ENCODE measurements around the gene SH3BP4.
A peak's percentile ranks its signal among the peaks of the same experiment; 100 is the strongest.

SH3BP4 gene

GRCh38 chr2:234931371-234931770, 20.4 kb upstream of the SH3BP4 start:
- H3K4me1 Mint-ChIP-seq (ENCODE audit: low read depth): no peaks in the 10 kb centered on the region
- no peak overlapping the region for H3K27ac Mint-ChIP-seq
- H3K36me3 Mint-ChIP-seq: no peaks in the 10 kb centered on the region
- H3K4me3 Mint-ChIP-seq: no peak overlapping the region
- H3K9me3 Mint-ChIP-seq (ENCODE audit: low read depth): no peaks in the 10 kb centered on the region
- H3K27me3 Mint-ChIP-seq: peaks cover 4% of the 10 kb centered on the region

GRCh38 chr2:234932591-234933168, 19.1 kb upstream of the SH3BP4 start:
- peaks cover 6% of the 10 kb centered on the region for H3K27me3 Mint-ChIP-seq
- H3K36me3 Mint-ChIP-seq: no peaks in the 10 kb centered on the region
- H3K4me3 Mint-ChIP-seq: no peak overlapping the region
- no peaks in the 10 kb centered on the region for H3K9me3 Mint-ChIP-seq (ENCODE audit: low read depth)
- no peak overlapping the region for H3K27ac Mint-ChIP-seq
- no peaks in the 10 kb centered on the region for H3K4me1 Mint-ChIP-seq (ENCODE audit: low read depth)

DNA sequence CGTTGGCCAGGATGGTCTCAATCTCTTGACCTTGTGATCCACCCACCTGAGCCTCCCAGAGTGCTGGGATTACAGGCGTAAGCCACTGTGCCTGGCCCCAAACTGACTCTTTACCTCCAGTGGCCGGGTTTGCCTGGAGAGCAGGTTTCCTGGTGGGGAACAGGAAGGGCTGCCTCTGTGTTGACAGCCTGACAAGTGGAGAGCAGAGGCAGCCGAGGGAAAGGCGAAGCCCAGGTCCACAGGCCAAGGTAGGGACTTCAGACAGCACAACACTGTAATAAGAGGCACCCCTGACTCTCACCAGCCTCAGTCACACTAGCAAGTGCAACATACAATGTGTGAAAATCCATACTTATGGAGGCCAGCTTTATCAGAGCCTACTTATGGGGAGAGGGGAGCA, 16.5 kb upstream of the SH3BP4 start:
- Mint-ChIP-seq H3K36me3 (no peaks in the 10 kb centered on the region), H3K27ac (no peak overlapping the region), H3K4me3 (no peak overlapping the region), H3K9me3 (ENCODE audit: low read depth) (no peaks in the 10 kb centered on the region), H3K4me1 (ENCODE audit: low read depth) (no peaks in the 10 kb centered on the region), H3K27me3 (peaks cover 12% of the 10 kb centered on the region)

DNA sequence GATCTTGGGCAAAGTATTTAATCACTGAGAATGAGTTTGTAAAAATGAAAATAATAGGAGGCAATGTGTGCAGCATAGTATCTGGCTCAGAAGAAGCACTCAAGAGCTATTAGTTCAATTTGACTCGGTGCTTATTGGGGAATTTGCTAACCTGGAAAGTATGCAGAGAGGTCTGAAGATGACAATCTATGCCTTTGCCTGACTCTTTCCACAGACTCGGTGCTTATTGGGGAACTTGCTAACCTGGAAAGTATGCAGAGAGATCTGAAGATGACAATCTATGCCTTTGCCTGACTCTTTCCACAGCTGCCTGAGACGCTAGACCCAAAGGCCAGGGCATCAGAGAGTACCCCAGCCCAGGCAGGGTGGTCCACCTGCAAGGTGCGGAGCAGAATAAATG, 12.2 kb upstream of the SH3BP4 start:
- Mint-ChIP-seq H3K27me3 (peaks cover 17% of the 10 kb centered on the region), H3K36me3 (no peaks in the 10 kb centered on the region), H3K27ac (no peak overlapping the region), H3K9me3 (ENCODE audit: low read depth) (peaks cover 7% of the 10 kb centered on the region), H3K4me1 (ENCODE audit: low read depth) (no peaks in the 10 kb centered on the region), H3K4me3 (no peak overlapping the region)

GRCh38 chr2:234939996-234940395, 11.8 kb upstream of the SH3BP4 start:
- peaks cover 7% of the 10 kb centered on the region for H3K9me3 Mint-ChIP-seq (ENCODE audit: low read depth)
- peaks cover 17% of the 10 kb centered on the region for H3K27me3 Mint-ChIP-seq
- H3K4me1 Mint-ChIP-seq (ENCODE audit: low read depth): no peaks in the 10 kb centered on the region
- no peak overlapping the region for H3K4me3 Mint-ChIP-seq
- H3K27ac Mint-ChIP-seq: no peak overlapping the region
- no peaks in the 10 kb centered on the region for H3K36me3 Mint-ChIP-seq

DNA sequence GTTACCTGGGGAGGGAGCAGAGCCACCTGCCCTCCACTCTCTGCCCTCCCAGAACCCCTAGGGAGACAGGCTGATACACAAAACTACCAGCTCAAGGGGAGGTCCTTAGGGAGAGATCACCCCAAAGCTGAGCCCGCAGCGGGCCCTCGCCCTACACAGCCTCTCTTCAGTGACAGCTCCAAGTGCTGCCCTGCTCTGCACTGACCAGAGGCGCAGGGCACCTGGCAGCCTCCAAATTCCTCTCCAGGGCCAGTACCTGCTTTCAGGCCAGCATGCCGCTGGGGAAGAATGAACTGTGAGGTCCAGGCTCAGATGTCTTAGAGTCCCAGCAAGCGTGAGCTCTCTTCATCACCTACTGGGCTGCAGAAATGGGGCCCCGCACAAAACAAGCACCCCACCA, 11.3 kb upstream of the SH3BP4 start:
- H3K27me3 Mint-ChIP-seq: peaks cover 17% of the 10 kb centered on the region
- peaks cover 7% of the 10 kb centered on the region for H3K9me3 Mint-ChIP-seq (ENCODE audit: low read depth)
- H3K36me3 Mint-ChIP-seq: no peaks in the 10 kb centered on the region

GRCh38 chr2:234945339-234945873, 6.4 kb upstream of the SH3BP4 start:
- Mint-ChIP-seq H3K27me3 (peaks cover 25% of the 10 kb centered on the region), H3K4me3 (no peak overlapping the region), H3K4me1 (ENCODE audit: low read depth) (no peaks in the 10 kb centered on the region), H3K36me3 (no peaks in the 10 kb centered on the region), H3K27ac (no peak overlapping the region), H3K9me3 (ENCODE audit: low read depth) (peaks cover 7% of the 10 kb centered on the region)

More for the DNA sequence above, 11.3 kb upstream of the SH3BP4 start:
- no peaks in the 10 kb centered on the region for H3K4me1 Mint-ChIP-seq (ENCODE audit: low read depth)
- H3K4me3 Mint-ChIP-seq: no peak overlapping the region
- no peak overlapping the region for H3K27ac Mint-ChIP-seq

DNA sequence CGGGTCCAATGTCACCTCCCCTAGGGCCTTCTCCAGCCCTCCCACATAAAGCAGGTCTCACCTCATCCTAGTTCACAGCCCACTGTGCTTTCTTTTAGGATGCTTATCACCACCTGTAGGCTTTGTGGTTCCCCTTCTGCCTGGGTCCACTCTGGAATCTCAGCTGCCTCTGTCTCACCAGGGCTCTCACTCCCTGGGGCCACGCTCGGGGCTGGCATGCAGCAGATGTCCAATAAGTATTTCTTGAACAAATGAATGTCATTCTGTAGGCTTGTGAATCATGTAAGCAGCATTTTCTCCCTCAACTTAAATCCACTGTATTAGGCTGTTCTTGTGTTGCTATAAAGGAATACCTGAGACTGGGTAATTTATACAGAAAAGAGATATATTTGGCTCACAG, 4.3 kb upstream of the SH3BP4 start:
- H3K9me3 Mint-ChIP-seq (ENCODE audit: low read depth): peaks cover 7% of the 10 kb centered on the region
- no peaks in the 10 kb centered on the region for H3K36me3 Mint-ChIP-seq
- peaks cover 4% of the 10 kb centered on the region for H3K4me1 Mint-ChIP-seq (ENCODE audit: low read depth)
- H3K27ac Mint-ChIP-seq: no peak overlapping the region
- peaks cover 30% of the 10 kb centered on the region for H3K27me3 Mint-ChIP-seq
- no peak overlapping the region for H3K4me3 Mint-ChIP-seq

GRCh38 chr2:234949762-234950434, 1.9 kb upstream of the SH3BP4 start:
- H3K4me1 Mint-ChIP-seq (ENCODE audit: low read depth): peaks cover 6% of the 10 kb centered on the region
- H3K27me3 Mint-ChIP-seq: peaks cover 37% of the 10 kb centered on the region
- H3K36me3 Mint-ChIP-seq: no peaks in the 10 kb centered on the region
- no peaks in the 10 kb centered on the region for H3K9me3 Mint-ChIP-seq (ENCODE audit: low read depth)
- no peak overlapping the region for H3K27ac Mint-ChIP-seq
- H3K4me3 Mint-ChIP-seq: peak overlapping the region; percentile 82

GRCh38 chr2:234950435-234950729, 1.4 kb upstream of the SH3BP4 start:
- no peaks in the 10 kb centered on the region for H3K36me3 Mint-ChIP-seq
- H3K27me3 Mint-ChIP-seq: peaks cover 37% of the 10 kb centered on the region
- peaks cover 6% of the 10 kb centered on the region for H3K4me1 Mint-ChIP-seq (ENCODE audit: low read depth)
- H3K27ac Mint-ChIP-seq: no peak overlapping the region
- H3K4me3 Mint-ChIP-seq: peak overlapping the region; percentile 82
- no peaks in the 10 kb centered on the region for H3K9me3 Mint-ChIP-seq (ENCODE audit: low read depth)

- peaks cover 38% of the 10 kb centered on the region for H3K27me3 Mint-ChIP-seq
- H3K4me1 Mint-ChIP-seq (ENCODE audit: low read depth): peaks cover 6% of the 10 kb centered on the region
- no peak overlapping the region for H3K27ac Mint-ChIP-seq
- no peaks in the 10 kb centered on the region for H3K9me3 Mint-ChIP-seq (ENCODE audit: low read depth)
- peak overlapping the region; percentile 82 for H3K4me3 Mint-ChIP-seq
- no peaks in the 10 kb centered on the region for H3K36me3 Mint-ChIP-seq
Observed at GRCh38 chr2:234950730-234951663, 820 bp upstream of the SH3BP4 start.

GRCh38 chr2:234952270-234953115, 676 bp downstream of the SH3BP4 start:
- H3K9me3 Mint-ChIP-seq (ENCODE audit: low read depth): no peaks in the 10 kb centered on the region
- no peaks in the 10 kb centered on the region for H3K36me3 Mint-ChIP-seq
- peak overlapping the region; percentile 76 for H3K4me3 Mint-ChIP-seq
- peaks cover 6% of the 10 kb centered on the region for H3K4me1 Mint-ChIP-seq (ENCODE audit: low read depth)
- H3K27me3 Mint-ChIP-seq: peaks cover 35% of the 10 kb centered on the region
- H3K27ac Mint-ChIP-seq: no peak overlapping the region

GRCh38 chr2:234953116-234954031, 1.6 kb downstream of the SH3BP4 start:
- Mint-ChIP-seq H3K36me3 (no peaks in the 10 kb centered on the region), H3K9me3 (ENCODE audit: low read depth) (no peaks in the 10 kb centered on the region), H3K4me3 (peak overlapping the region; percentile 76), H3K27me3 (peaks cover 32% of the 10 kb centered on the region), H3K27ac (no peak overlapping the region), H3K4me1 (ENCODE audit: low read depth) (peaks cover 6% of the 10 kb centered on the region)
